GM19468 (cell line): ENCODE data around the gene PAK3.

Source experiments
- ATAC-seq: cut with Tn5 transposase; IDR thresholded peaks from one replicate; pipeline ENCODE4 v1.9.1; 2021; ENCODE audit warnings: mild to moderate bottlenecking, moderate library complexity, moderate number of reproducible peaks; ENCODE audit not compliant: unreplicated experiment; ENCODE audit errors: extremely low read depth

The PAK3 gene

DNA sequence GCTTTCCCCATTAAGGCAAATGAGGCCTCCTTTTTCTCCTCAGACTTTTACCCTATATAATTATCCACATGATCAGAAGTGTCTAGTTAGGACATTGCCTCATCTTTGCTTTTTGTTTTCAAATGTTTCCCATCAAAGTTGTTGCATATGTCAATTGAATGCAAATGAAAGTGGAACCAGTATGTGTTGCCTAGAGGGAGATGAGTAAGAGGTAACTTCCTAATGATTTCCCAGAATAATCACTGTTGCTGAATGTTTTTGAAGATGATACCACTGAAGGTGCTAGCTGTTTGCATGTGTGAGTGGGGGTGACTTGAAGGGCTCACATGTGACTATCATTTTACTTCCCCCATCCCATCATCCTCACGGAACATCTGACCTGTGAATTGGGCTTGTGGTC, 33.9 kb downstream of the PAK3 start:
- ATAC-seq = no peak

DNA sequence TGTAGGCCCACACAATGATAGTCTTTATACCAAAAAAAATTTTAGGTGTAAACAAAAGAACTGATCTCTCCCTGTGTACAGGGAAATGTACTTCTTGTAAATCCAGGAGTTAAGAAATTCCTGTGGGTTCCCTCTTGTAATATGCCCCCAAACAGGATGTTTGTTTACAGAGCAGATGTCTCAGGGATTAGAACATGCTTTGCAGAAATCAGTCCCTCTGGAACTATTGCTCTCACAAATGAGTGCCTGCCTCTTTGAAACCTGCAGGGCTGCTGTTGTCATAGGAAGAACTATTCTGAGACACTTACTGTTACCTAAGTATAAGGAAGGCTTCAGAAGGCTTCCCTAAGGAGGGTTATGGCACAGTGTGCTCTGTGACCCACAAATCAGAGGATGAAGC, 35.6 kb downstream of the PAK3 start:
- ATAC-seq = no peak

DNA sequence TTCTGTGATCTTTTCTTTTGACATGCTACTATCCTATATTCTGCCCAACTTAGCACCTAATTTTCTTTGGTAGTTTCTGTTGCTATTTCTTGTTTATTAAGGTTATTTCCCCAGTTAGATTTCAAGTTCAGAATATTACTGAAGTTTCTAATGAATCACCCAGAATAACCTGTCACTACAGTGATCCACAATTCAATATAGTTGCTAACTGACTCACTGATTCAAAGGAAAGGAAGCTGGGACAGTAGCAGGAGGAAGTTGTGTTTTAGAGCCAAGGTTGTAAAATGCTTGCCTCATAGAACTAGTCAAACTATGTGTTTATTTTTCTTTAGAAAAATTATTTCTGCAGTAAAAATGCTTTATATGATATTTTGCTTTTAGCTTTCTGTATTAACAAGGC, 37.4 kb downstream of the PAK3 start:
- no peak for ATAC-seq

DNA sequence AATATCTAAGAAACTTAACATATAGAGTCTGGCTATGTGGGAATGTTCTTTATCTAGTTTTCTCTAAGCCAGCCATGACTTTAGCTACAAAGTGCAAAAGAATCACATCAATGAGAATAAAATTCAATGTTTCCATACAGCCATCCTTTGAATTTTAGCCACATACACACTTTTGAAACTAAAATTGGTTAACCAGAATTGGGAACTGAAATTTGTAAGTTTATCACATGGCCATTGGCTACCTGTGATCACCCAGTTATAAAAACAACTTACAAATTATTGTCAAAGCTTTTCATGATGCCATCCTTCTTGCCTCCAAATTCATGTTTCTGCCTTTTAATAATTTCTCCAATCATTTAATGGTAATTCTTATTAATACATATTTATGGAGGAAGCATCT, 49.9 kb downstream of the PAK3 start:
- ATAC-seq = no peak

DNA sequence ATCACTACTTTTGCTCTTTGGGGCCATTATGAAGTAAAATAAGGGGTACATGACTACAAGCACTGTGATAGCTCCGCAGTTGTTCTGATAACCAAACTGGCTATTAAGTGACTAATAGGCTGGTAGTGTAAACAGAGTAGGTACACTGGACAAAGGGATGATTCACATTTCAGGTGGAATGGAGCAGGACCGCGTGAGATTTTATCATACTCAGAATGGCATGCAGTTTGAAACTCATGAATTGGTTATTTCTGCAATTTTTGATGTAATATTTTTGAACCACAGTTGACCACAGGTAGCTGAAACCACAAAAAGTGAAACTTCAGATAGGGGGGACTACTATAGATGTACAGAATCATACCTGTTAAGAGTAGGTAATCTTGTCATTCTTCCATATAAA, 55.8 kb downstream of the PAK3 start:
- no peak for ATAC-seq

DNA sequence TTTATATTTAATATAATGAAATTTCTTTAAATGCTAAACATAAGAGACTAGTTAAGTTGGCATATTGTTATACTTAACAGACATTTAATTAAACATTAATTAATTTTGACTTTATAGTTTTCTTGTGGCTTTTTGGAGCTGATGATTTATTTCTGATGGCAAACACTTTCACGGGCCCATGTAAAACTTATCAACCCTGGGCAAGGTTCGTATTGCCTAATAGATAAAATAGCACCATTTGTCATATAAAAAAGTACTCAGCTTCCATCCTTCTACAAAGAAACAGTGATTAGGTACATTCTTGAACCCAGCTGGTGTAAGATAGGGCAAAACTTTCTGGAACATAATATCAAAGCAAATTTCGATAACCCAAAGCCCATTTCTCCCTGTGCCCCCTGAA, 63.2 kb downstream of the PAK3 start:
- no peak for ATAC-seq

DNA sequence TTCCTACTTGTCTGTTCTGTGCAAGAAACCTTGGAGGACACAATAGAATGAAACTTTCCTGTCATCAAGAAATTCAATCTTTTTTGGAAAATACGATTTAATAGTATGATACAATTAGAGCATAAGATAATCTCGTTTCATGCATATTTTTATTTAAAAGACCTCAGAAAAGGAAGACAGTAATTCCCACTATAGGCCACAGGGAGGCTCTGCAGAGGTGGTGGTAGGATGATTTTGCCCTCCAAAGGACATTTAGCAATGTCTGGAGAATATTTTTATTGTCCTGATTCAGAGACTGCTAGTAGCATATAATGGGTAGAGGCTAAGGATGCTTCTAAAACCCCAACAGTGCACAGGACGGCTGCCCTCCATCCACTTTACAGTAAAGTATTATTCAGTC, 68.7 kb downstream of the PAK3 start:
- ATAC-seq = no peak

DNA sequence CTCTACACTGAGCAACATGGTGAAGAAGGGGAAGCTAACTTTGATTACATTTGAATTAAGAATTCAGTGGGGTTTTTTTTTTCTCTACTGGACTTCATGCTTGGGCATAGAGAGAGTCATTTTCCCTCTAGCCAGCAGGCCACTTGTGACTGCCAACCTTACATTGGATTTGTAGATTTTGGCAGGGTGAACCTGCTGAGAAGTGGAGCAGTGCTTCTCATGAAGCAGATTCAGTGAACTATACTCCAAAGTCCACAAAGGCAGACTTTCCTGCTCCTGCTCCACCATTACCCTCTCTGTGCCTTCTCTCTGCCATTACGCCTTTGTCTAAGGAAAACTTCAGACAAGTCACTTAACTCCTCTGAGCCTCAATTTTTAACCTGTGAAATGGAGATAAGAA, 69.9 kb downstream of the PAK3 start:
- no peak for ATAC-seq

DNA sequence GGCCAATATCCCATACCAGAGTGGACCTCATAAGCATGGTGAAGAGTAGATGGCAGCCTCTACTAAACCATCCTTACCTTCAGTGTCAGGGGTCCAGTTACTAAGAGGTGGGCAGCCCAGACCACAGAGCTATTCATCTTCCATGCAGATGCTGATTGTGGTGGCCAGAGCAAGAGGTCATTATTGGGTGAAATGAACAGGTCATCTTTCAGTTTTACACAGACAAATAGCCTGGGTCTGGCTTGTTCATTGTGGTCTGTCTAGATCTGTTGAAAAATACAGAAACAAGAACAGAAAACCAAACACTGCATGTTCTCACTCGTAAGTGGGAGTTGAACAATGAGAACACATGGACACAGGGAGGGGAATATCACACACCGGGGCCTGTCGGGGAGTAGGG, 71.3 kb downstream of the PAK3 start:
- no peak for ATAC-seq

DNA sequence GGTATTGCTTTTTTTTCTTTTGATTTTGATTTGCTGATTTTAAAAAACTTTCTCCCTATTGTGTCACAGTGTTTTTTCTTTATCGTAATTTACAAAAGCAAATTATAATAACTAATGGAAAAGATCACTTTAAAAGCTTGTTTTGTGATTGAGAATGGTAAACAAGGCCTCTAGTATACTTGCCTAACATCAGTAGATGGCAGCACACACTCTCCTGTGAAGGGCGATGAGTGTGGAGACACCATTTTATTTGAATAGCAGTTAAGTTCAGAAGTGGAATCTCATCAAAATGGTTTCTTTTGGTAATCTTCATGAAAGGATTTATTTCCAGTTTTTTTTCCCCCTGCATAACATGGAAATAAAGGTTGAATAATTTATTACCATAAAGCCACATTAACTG, 72.3 kb downstream of the PAK3 start:
- ATAC-seq = no peak

DNA sequence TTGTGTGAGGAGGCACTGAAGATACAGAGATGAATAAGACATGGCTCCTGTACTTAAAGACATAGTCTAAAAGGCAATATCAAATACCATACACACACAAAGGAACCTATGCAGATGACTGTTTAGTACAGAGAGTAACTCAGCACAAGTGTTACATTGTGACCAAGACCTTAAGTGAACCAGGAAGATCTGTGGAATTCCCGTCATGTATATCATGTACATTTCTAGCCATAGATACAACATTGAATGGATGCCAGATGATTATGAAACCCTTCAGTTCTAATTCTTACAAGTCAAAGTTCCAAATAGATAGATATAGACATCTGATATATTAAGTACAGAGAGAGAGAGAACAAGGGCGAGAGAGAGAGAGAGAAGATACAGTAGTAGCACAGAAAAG, 73.2 kb downstream of the PAK3 start:
- no peak for ATAC-seq

DNA sequence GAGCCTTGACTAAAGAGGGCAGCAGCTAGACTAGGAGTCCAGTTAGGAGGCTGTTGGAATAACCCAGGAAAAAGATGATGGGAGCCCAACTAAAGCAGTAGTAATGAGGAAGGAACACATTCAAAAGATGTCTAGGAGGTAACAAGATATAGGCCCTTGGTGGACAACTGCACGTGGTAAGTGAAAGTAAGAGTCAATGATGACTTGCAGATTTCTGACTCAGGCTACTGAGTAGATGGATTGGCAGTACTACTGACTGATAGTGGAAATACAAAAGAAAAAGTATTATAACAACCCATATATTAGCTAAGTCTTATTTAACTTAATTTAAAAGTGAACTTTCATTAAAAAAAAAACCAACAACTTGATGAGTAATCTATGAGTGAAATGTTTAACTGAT, 74.0 kb downstream of the PAK3 start:
- ATAC-seq = no peak

DNA sequence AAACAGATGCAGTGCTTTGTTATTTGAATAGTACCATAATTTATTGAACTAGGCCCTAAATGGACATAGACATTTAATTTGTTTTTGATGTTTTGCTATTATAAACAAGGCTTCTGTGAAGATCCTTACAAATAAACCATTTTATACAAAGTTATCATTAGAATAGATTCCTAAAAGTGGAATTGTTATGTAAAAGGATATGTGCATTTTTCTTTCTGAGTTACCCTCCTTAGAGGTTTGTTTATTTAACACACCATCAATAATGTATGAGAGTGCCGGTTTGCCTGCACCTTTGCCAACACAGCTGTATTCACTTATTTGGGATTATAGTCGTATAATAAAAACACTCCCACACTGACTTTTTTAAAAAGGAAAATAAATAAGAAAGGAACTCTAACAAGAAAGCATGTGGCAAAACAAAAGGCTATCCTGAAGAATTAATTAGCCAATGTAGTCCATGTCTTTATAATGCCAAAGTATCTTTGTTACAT, 84.8 kb downstream of the PAK3 start:
- ATAC-seq = no peak

DNA sequence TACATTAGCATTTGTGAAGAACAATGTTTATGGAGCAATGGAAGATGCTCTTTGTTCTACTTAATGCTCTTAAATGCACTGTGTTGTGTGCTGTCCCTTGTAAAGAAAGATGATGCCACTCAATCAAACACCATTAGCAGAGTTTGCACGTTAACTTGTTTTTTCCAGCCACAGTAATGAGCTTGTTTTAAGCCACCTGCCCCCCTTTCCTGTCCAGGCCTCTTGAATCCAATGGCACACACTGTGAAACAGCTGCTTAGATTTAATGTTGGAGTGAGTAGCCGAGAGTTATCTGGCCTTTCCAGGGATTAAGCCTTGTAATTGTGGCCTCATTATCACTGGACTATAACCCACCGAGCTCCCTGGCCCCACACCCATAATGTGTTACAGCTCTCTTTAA, 86.0 kb downstream of the PAK3 start:
- ATAC-seq = no peak

DNA sequence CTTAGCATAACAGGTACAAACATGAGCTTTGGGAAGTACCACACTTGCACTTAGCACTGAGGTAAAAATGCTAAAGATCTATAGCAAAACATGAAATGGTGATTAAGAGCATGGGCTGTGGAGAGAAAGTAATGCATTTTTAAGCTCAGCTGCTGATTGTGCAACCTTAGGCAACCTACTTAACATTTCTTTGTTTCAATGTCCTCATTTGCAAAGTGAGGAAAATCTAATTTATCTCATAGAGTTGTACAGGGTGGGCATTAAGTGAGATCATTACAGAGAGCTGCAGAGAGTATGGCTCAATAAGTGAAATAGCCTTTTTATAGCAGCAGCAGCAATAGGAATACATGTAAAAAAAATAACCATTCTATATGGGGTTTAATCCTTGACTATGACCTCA, 87.0 kb downstream of the PAK3 start:
- ATAC-seq = no peak

DNA sequence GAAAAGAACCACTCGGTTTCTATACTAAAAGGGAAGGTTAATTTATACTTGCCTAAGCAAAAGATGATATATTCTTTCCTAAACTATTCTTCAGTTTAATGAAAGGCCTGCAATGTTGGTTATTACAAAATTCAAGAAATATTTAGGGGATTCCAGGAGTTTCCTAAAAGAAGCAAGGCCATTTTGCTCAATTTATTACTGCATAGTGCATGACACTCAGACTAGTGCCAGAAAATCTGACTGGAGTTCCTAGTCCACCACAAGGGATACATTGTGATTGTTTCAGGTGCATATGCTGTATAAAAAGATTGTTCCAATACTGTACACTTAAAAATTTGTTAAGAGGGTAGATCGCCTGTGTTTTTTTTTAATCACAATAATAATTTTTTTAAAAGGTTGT, 95.6 kb downstream of the PAK3 start:
- ATAC-seq = no peak

DNA sequence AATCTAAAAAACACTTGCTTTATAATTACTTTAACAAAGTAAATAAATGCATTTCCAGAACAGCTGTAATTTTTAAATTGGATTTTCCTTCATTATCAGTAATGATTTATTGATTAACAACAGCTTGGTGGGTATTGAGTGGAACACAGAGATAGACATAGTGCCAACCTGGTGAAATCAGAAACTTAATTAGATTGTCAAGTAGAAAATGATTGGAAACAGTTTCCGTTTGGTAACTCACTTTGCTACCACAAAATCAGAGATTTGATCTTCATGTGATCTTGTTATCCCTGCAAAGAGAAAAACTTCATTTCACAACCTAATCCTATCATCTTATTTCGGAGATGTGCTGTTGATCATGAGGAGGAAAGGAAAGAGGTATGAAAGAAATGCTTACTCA, 103.5 kb downstream of the PAK3 start:
- no peak for ATAC-seq

DNA sequence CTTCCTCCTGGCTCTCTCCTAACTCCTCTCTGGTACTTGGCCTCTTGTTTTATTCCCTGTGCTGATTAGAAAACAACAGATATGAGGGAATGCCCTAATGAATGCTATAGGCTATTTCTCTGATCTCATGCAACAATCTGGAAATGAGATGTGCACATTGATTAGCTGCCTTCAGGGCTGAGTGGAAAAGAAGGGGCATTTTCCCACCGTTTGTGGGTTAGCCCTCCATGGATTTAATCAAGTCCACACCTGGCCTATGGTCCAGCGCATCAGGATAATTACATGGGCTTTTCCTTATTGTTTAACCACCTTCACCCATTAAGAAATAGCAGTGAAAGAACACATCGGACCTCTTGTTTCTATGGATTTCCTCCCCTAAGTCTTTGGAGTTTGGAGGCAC, 104.3 kb downstream of the PAK3 start:
- no peak for ATAC-seq

DNA sequence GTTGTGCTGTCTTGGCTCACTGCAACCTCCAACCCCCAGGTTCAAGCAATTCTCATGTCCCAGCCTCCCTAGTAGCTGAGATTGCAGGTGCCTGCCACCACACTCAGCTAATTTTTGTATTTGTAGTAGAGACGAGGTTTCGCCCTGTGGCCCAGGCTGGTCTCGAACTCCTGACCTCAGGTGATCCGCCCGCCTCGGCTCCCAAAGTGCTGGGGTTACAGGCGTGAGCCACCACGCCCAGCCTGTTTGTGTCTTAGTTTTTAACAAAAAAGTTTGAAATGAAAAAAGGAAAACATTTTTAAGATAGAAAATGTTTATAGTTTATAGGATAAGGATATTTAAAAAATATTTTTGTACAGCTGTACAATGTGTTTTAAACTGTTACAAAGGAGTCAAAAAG, 111.9 kb downstream of the PAK3 start:
- ATAC-seq = no peak

DNA sequence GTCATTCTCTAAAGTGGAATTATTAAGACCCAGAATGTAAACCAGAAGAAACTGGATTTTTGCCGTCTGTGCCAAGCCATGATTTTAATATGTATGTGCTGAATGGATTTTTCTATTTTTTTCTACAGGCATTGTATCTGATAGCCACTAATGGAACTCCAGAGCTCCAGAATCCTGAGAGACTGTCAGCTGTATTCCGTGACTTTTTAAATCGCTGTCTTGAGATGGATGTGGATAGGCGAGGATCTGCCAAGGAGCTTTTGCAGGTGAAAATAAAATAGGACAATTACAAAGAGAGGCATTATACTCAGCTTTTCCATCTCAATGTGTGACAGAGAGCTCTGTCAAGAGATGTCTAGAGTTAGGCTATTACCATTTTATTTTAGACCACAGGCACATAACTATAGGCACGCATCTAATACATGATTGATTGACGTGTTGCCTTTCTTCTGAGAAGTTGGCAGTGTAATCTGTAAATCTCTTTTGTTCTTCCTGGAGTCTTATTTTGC, 120.4 kb downstream of the PAK3 start:
- ATAC-seq = no peak

DNA sequence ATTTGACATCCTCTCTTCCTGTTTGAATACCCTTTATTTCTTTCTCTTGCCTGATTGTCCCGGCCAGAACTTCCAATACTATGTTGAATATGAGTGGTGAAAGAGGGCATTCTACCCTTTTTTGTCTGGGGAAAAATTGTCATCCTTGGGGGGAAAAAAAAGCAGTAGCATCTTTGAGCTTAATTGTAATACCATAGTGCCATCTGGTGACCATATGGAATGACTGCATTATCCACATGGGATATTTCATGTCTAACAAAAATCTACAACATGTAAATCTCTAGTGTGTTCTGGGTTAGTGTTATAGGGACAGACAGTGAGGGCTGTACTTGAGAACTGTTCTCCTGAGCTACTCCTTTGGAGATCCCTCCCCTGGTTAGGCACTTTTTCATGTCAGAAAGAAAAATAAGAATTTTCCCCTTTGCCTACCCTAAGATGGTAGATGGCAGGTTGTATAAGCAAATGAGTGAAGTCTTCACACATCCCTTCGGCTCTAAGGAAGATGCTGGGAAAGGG, 148.3 kb downstream of the PAK3 start:
- ATAC-seq = no peak

DNA sequence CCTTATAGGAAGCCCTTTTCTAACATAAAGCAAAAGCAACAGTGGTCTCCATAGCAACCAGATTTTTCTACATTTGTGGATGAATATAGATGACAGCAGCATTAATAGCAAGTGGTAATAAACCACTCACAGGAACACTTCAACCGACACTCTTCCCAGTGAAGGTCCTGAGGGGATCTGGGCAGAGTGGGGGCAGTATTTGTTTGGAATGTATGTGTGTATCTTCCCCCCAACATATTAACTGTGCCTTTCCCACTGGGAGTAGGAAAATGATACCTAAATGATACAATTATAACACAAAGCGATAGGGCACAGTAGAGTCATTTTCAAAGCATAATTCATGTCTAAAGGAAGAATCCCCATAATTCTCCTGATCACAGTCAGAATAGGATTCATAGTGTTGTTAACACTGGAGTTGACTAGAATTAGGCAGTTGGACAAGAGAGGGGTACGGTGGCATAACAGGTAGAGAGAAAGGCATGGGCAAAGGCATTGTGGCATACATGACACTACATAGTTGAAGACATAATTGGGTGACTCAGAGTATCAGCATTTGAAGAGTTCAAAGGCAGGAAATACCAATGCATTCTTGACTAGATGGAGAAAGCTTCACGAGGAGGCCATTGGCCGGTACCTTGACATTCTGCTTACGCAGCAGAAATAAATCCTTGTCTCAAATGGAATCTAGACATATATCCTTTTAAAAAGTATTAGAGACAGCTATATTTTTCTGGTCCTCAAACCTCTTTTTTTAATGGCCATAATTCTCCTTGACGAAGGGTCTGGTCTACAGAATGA, 159.1 kb downstream of the PAK3 start:
- ATAC-seq = no peak
